Right lobe of liver (tissue), 6 donors: ENCODE data around the gene TESK1. TPM values are rescaled to one million over a fixed set of nuclear protein-coding genes. Genes with fewer than 3 reads are reported as not detected.
A peak's percentile ranks its signal among the peaks of the same experiment; 100 is the strongest.

ENCODE experiments used
- ATAC-seq, 4 donors: fragments of 200-7000 bp; cut with Tn5 transposase; one replicate each; pipeline ENCODE4 v1.9.1; 2020; ENCODE audit warnings: mild to moderate bottlenecking in 4 of 4, moderate library complexity in 4 of 4
- DNase-seq, 3 donors: peaks; one replicate each; pipeline ENCODE4 v3.0.0-alpha.2; 2020
- H3K27ac ChIP-seq, 3 donors: fragments of 200-600 bp; one replicate each; pipeline ENCODE4 v1.8.0; 2022
- H3K27me3 ChIP-seq, 2 donors: fragments of 200-600 bp; one replicate each; pipeline ENCODE4 v1.8.0; 2022
- H3K36me3 ChIP-seq, 4 donors: fragments of 200-600 bp; sonication (generic) in 1 of 4; one replicate each; pipeline versions ENCODE4 v1.5.1 to v1.8.0; 2017 to 2022; ENCODE audit warnings: control low read depth in 1 of 4
- H3K4me1 ChIP-seq, 4 donors: fragments of 200-600 bp; sonication (generic) in 1 of 4; one replicate each; pipeline versions ENCODE4 v1.5.1 to v1.8.0; 2017 to 2022; ENCODE audit warnings: control low read depth in 1 of 4
- H3K4me3 ChIP-seq, 3 donors: fragments of 200-600 bp; one replicate each; pipeline ENCODE4 v1.8.0; 2022
- H3K9me3 ChIP-seq, 4 donors: fragments of 200-600 bp; sonication (generic) in 1 of 4; one replicate each; pipeline versions ENCODE4 v1.5.1 to v1.8.0; 2017 to 2022; ENCODE audit warnings: control low read depth in 1 of 4
- POLR2A ChIP-seq: fragments of 450-650 bp; IDR thresholded peaks from one replicate; pipeline ENCODE4 v1.6.1; 2017; ENCODE audit warnings: antibody characterized with exemption, mild to moderate bottlenecking
- WGBS: methylation state at CpG from one replicate; pipeline ENCODE4 v1.1.6; 2018; ENCODE audit warnings: low coverage, low lambda C conversion rate; ENCODE audit not compliant: insufficient coverage; ENCODE audit errors: missing lambda C conversion rate; 5-methylcytosine and 5-hydroxymethylcytosine counted together
- intact Hi-C, 2 donors: fragments of 100-400 bp; cut with DNase I; formaldehyde crosslinking; loops; one replicate each; pipeline versions ENCODE4 v1.11.2 to v1.14.1; 2022
- microRNA-seq, 2 donors: library from miRNA; unstranded; fragments of <30 nt; microRNA quantifications; one replicate each; pipeline ENCODE4, GENCODE V29; 2019 to 2020
- small RNA-seq, 2 experiments: library from RNA; depleted of rRNA; stranded (forward); fragments of <200 nt; gene quantifications; one replicate each; pipeline ENCODE3, GENCODE V24; 2016
- total RNA-seq, 6 experiments: library from RNA; depleted of rRNA in 2 of 6; stranded (reverse); fragments of >200 nt in 2 of 6; fragmentation: NEBNext Ultra II Directional in 3 of 6; extraction: Animal tissue kit (Norgen Biotek cat#: 25700) in 3 of 6; gene quantifications; one replicate each; pipeline versions ENCODE4 v1.1.0 to v1.2.4, GENCODE V29; 2016 to 2023
- TF ChIP-seq, protein P1 (sequence below), 4 donors: fragments of 200-600 bp in 3 of 4; fragments of 450-650 bp in 1 of 4; IDR thresholded peaks; one replicate each; pipeline versions ENCODE4 v1.5.1 to v1.8.0; 2016 to 2022; ENCODE audit warnings: antibody characterized with exemption in 4 of 4, mild to moderate bottlenecking in 2 of 4
- donor health status: DM: no; HTN: yes; CAD: no.
- donor health status: DM: no; HTN: no; CAD: no.
- donor health status: DM: no; HTN: no; CAD: no.
- donor health status: DM: no; HTN: yes; CAD: no.
- donor health status: DM: no; HTN: yes; CAD: no.

TESK1 gene
- total RNA-seq, 6 experiments from 2014 or later: 10.7 to 17.2 (median 13.4) TPM

DNA sequence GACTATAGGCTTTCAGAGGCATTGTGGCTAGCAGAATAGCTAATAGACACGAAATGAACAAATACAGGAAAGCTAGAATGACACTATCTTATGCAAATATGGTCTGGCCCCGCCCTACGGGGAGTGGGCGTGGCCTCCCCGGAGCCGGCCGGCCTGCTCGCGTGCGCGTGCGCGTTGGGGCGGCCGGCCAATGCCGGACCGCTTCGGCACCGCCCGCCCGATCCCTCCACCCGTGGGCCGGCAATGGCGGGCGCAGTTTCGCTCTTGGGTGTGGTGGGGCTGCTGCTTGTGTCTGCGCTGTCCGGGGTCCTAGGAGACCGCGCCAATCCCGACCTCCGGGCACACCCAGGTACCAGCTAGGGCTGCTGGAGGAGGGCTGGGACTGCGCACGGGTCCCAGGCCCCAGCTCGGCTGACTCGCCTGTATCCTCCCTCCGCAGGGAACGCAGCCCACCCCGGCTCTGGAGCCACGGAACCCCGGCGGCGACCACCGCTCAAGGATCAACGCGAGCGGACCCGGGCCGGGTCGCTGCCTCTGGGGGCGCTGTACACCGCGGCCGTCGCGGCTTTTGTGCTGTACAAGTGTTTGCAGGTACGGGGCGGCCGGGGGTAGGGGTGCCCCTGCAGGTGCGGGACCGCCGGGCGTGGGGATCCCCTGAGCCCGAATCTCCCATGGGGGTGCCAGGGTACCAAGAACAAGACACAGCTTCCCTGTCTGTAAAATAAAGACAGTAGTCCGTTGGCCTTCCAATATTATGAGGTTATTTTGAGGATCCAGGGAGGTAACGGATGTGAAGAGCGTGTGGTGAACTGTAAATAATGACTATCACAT, 53.3 kb downstream of the TESK1 start, which contains the start of gene CCDC107:
CCDC107 (plus strand) TSS at position 156 of the 831 bp plus-strand sequence; CDS start at position 244, 88 bp downstream.
- Histone ChIP-seq H3K27me3 (no peaks in the 10 kb centered on the region), H3K4me3 (peak within 1 kb of the TSS; percentile 85 to 90 (median 87)), H3K4me1 (peaks cover 0 to 21% (median 3%) of the 10 kb centered on the region in 4 donors), H3K9me3 (no peaks in the 10 kb centered on the region), H3K36me3 (no peaks in the 10 kb centered on the region), H3K27ac (peak within 1 kb of the TSS; percentile 92 to 96 (median 95))
- intact Hi-C loops: no loop called here
- peak; percentile 74 to 86 (median 80) for ATAC-seq
- DNase-seq: peak; percentile 89 to 91 (median 90)
- TF ChIP-seq, protein P1, sequence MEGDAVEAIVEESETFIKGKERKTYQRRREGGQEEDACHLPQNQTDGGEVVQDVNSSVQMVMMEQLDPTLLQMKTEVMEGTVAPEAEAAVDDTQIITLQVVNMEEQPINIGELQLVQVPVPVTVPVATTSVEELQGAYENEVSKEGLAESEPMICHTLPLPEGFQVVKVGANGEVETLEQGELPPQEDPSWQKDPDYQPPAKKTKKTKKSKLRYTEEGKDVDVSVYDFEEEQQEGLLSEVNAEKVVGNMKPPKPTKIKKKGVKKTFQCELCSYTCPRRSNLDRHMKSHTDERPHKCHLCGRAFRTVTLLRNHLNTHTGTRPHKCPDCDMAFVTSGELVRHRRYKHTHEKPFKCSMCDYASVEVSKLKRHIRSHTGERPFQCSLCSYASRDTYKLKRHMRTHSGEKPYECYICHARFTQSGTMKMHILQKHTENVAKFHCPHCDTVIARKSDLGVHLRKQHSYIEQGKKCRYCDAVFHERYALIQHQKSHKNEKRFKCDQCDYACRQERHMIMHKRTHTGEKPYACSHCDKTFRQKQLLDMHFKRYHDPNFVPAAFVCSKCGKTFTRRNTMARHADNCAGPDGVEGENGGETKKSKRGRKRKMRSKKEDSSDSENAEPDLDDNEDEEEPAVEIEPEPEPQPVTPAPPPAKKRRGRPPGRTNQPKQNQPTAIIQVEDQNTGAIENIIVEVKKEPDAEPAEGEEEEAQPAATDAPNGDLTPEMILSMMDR (IDR thresholded peaks at IDR 0.05): peak; percentile 51 to 64 (median 57)
- TF ChIP-seq POLR2A: peak; percentile 96
- WGBS: 1% methylated on average over 19 of the region's 67 CpGs

DNA sequence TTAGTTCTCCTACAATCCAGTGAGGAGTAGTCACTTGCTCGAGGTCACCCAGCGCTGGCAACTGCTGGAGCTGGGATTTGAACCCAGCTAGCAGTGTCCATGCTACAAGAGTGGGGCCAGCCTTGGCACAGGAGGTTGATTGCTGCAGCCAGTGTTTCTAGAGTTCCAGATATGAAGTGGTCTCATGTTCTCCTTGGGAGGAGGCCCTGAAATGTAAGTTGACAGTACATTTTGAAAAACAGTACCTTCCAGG, 53.8 kb downstream of the TESK1 start:
- intact Hi-C loops: no loop called here
- H3K36me3 ChIP-seq: no peaks in the 10 kb centered on the region
- DNase-seq (peak in 1 of 3 donors; percentile 50), ATAC-seq (peak in 3 of 4 donors; percentile 4 to 11 (median 8))
- WGBS: 0% methylated on average over 2 of the region's 2 CpGs
- peaks cover 0 to 21% (median 3%) of the 10 kb centered on the region in 4 donors for H3K4me1 ChIP-seq
- peak overlapping the region; percentile 92 to 96 (median 95) for H3K27ac ChIP-seq
- no peaks in the 10 kb centered on the region for H3K27me3 ChIP-seq
- TF ChIP-seq POLR2A: no peak
- TF ChIP-seq, protein P1 (IDR thresholded peaks at IDR 0.05): no peak
- H3K9me3 ChIP-seq: no peaks in the 10 kb centered on the region
- H3K4me3 ChIP-seq: peak overlapping the region; percentile 85 to 90 (median 87)

DNA sequence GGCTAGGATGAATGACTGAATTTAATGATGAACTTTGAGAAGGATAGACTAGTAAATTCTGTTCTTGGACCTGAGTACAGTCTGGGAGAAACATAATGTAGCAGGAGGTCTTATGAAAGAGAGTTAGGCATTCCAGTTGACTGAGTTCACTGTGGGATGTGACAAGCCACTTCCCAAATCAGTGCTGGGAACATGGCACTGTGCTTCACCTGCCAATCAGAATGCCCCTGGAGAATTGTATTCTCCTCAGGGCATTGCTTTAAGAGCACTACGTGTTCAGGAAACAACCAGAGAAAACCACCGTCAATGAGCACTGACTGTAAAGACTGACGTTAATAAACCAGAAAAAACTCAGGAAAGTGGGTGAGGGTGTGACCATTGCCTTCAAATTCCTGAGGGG, 54.3 kb downstream of the TESK1 start:
- H3K27me3 ChIP-seq: no peaks in the 10 kb centered on the region
- H3K4me3 ChIP-seq: peak overlapping the region in 1 of 3 donors; percentile 85
- ATAC-seq (no peak), DNase-seq (no peak)
- no peaks in the 10 kb centered on the region for H3K36me3 ChIP-seq
- TF ChIP-seq POLR2A: no peak
- TF ChIP-seq, protein P1 (IDR thresholded peaks at IDR 0.05): no peak
- H3K27ac ChIP-seq: peak overlapping the region in 2 of 3 donors; percentile 95 to 96
- peaks cover 0 to 21% (median 3%) of the 10 kb centered on the region in 4 donors for H3K4me1 ChIP-seq
- H3K9me3 ChIP-seq: no peaks in the 10 kb centered on the region
- 80% methylated on average over 3 of the region's 3 CpGs for WGBS
- intact Hi-C loops: no loop called here

Small RNAs within 50 kb of the gene (microRNA-seq; reads per million reads assigned to microRNA genes)
- 0.58 to 2.6 reads per million in 2 donors for gene MIR4667

Small RNAs within 50 kb of the gene (small RNA-seq; reads per million reads assigned to genes)
- gene MIR4667: 0 reads per million in 2 experiments
- 0 reads per million in 2 experiments for gene RMRP
- gene RPS29P17: 0 reads per million in 2 experiments

Other genes starting within 250 kb of the TESK1 start
- gene RUSC2, start 115.2 kb upstream of the TESK1 start, total RNA-seq: 10 to 100 TPM in 2 of 6 experiments, 1 to 10 TPM in 4; 6.0 to 12.9 (median 9.1) TPM
- gene CD72, start 13.2 kb downstream of the TESK1 start, total RNA-seq: 1 to 10 TPM in 4 of 6 experiments, under 1 TPM in 2; 0.60 to 6.9 (median 2.3) TPM
- gene SIT1, start 45.7 kb downstream of the TESK1 start, total RNA-seq: under 1 TPM in 5 of 6 experiments, not detected in 1; 0.18 to 0.58 (median 0.37) TPM
- gene RMRP, start 52.8 kb downstream of the TESK1 start, total RNA-seq: over 10,000 TPM in 2 of 6 experiments, 1,000 to 10,000 TPM in 4; 1,534 to 17,791 (median 6,650) TPM
- gene CCDC107, start 53.0 kb downstream of the TESK1 start, total RNA-seq: 10 to 100 TPM; 10.0 to 24.2 (median 15.3) TPM
- gene ARHGEF39, start 59.9 kb downstream of the TESK1 start, total RNA-seq: 1 to 10 TPM in 1 of 6 experiments, under 1 TPM in 5; 0.11 to 3.6 (median 0.43) TPM
- gene CA9, start 68.7 kb downstream of the TESK1 start, total RNA-seq: 1 to 10 TPM in 1 of 6 experiments, under 1 TPM in 4, not detected in 1; 0.64 to 1.6 (median 0.93) TPM
- gene TPM2, start 84.7 kb downstream of the TESK1 start, total RNA-seq: 10 to 100 TPM in 4 of 6 experiments, 1 to 10 TPM in 2; 4.7 to 23.3 (median 12.4) TPM
- 100 to 1,000 TPM; 103 to 168 (median 128) TPM for gene TLN1, start 126.9 kb downstream of the TESK1 start, total RNA-seq
- 10 to 100 TPM; 12.1 to 35.2 (median 17.8) TPM for gene CREB3, start 127.4 kb downstream of the TESK1 start, total RNA-seq
- 10 to 100 TPM; 29.5 to 53.7 (median 35.2) TPM for gene GBA2, start 144.0 kb downstream of the TESK1 start, total RNA-seq
- gene RGP1, start 144.0 kb downstream of the TESK1 start, total RNA-seq: 10 to 100 TPM in 5 of 6 experiments, 1 to 10 TPM in 1; 9.5 to 13.0 (median 11.4) TPM
- gene MSMP, start 149.0 kb downstream of the TESK1 start, total RNA-seq: not detected
- gene NPR2, start 186.3 kb downstream of the TESK1 start, total RNA-seq: 10 to 100 TPM in 5 of 6 experiments, 1 to 10 TPM in 1; 2.8 to 34.5 (median 13.1) TPM
- gene SPAG8, start 207.0 kb downstream of the TESK1 start, total RNA-seq: 1 to 10 TPM in 1 of 6 experiments, under 1 TPM in 2, not detected in 3; 0.42 to 1.3 (median 0.80) TPM
- 10 to 100 TPM; 46.0 to 86.3 (median 67.1) TPM for gene HINT2, start 209.8 kb downstream of the TESK1 start, total RNA-seq
- gene FAM221B, start 223.5 kb downstream of the TESK1 start, total RNA-seq: not detected
- 1 to 10 TPM; 1.7 to 4.7 (median 3.5) TPM for gene TMEM8B, start 224.0 kb downstream of the TESK1 start, total RNA-seq